Gastrocnemius medialis (tissue), 4 donors: ENCODE results near the gene DUS4L.

Source experiments
- POLR2A ChIP-seq, 2 donors: fragments of 450-650 bp; IDR thresholded peaks; one replicate each; pipeline ENCODE4 v1.6.1; 2017; ENCODE audit warnings: antibody characterized with exemption in 2 of 2, mild to moderate bottlenecking in 2 of 2, moderate library complexity in 2 of 2
- TF ChIP-seq, protein P1 (sequence below), 5 experiments: fragments of 450-650 bp in 3 of 5; fragments of 200-600 bp in 2 of 5; sonication (generic) in 2 of 5; IDR thresholded peaks in 4 of 5; conservative IDR thresholded peaks in 1 of 5; 1 replicate in 4 of 5; 2 replicates in 1 of 5; pipeline ENCODE4 v1.5.1; 2016 to 2019; ENCODE audit warnings: antibody characterized with exemption in 5 of 5, mild to moderate bottlenecking in 3 of 5, moderate library complexity in 3 of 5

GRCh38 chr7:107597953-107598352, 34.2 kb downstream of the DUS4L start:
- TF ChIP-seq, protein P1, sequence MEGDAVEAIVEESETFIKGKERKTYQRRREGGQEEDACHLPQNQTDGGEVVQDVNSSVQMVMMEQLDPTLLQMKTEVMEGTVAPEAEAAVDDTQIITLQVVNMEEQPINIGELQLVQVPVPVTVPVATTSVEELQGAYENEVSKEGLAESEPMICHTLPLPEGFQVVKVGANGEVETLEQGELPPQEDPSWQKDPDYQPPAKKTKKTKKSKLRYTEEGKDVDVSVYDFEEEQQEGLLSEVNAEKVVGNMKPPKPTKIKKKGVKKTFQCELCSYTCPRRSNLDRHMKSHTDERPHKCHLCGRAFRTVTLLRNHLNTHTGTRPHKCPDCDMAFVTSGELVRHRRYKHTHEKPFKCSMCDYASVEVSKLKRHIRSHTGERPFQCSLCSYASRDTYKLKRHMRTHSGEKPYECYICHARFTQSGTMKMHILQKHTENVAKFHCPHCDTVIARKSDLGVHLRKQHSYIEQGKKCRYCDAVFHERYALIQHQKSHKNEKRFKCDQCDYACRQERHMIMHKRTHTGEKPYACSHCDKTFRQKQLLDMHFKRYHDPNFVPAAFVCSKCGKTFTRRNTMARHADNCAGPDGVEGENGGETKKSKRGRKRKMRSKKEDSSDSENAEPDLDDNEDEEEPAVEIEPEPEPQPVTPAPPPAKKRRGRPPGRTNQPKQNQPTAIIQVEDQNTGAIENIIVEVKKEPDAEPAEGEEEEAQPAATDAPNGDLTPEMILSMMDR (IDR thresholded peaks at IDR 0.05 in 4 of 5, conservative IDR thresholded peaks at IDR 0.05 in 1 of 5): no peak
- no peak for TF ChIP-seq POLR2A (IDR thresholded peaks at IDR 0.05)
